CD14-positive monocyte (primary cell): ENCODE results near the gene GALNT12. TPM values are rescaled to one million over a fixed set of nuclear protein-coding genes. Genes with fewer than 3 reads are reported as not detected.

Source experiments
- DNase-seq, 3 donors: peaks; one replicate each; pipeline ENCODE4 v3.0.0-alpha.2; 2011 to 2022
- H2AFZ ChIP-seq: 2 replicates; pipeline ENCODE4 v1.6.0; 2012; ENCODE audit warnings: mild to moderate bottlenecking, low read depth, low read length, inconsistent platforms; ENCODE audit not compliant: insufficient read depth, poor library complexity, severe bottlenecking
- H3K27ac ChIP-seq, 2 donors: 1 replicate in 1 of 2; 2 replicates in 1 of 2; pipeline ENCODE4 v1.5.1; 2012 to 2013; ENCODE audit warnings: low read length in 2 of 2, control low read depth in 1 of 2, inconsistent platforms in 1 of 2, low read depth in 1 of 2, mild to moderate bottlenecking in 1 of 2
- H3K27me3 ChIP-seq, 2 donors: one replicate each; pipeline versions ENCODE4 v1.6.0 to v1.6.1; 2011 to 2013; ENCODE audit warnings: low read length in 2 of 2; ENCODE audit not compliant: control insufficient read depth in 2 of 2, insufficient read depth in 2 of 2
- H3K36me3 ChIP-seq, 2 donors: replicated peaks in 1 of 2; 1 replicate in 1 of 2; 2 replicates in 1 of 2; pipeline versions ENCODE4 v1.5.1 to v1.6.1; 2012 to 2013; ENCODE audit warnings: low read length in 2 of 2, control low read depth in 1 of 2, inconsistent platforms in 1 of 2, mild to moderate bottlenecking in 1 of 2; ENCODE audit not compliant: insufficient read depth in 2 of 2, control insufficient read depth in 1 of 2
- H3K4me1 ChIP-seq, 2 donors: 1 replicate in 1 of 2; 2 replicates in 1 of 2; pipeline versions ENCODE4 v1.5.1 to v1.6.1; 2012 to 2013; ENCODE audit warnings: low read length in 2 of 2, control low read depth in 1 of 2, inconsistent platforms in 1 of 2, mild to moderate bottlenecking in 1 of 2, moderate library complexity in 1 of 2; ENCODE audit not compliant: insufficient read depth in 2 of 2, control insufficient read depth in 1 of 2
- H3K4me2 ChIP-seq: replicated peaks from 2 replicates; pipeline ENCODE3; 2012; ENCODE audit warnings: low read length, moderate library complexity, mild to moderate bottlenecking; ENCODE audit not compliant: poor library complexity, severe bottlenecking; ENCODE audit errors: extremely low read depth
- H3K4me3 ChIP-seq, 3 experiments: fragments of 200-600 bp in 1 of 3; sonication (generic) in 1 of 3; replicated peaks in 1 of 3; 1 replicate in 2 of 3; 2 replicates in 1 of 3; pipeline ENCODE4 v1.5.1; 2011 to 2013; ENCODE audit warnings: low read length in 3 of 3, mild to moderate bottlenecking in 3 of 3, control low read depth in 2 of 3, low read depth in 2 of 3, inconsistent platforms in 1 of 3, moderate library complexity in 1 of 3
- H3K79me2 ChIP-seq: 2 replicates; pipeline ENCODE4 v1.6.0; 2012; ENCODE audit warnings: mild to moderate bottlenecking, control low read depth, inconsistent platforms, low read length, moderate library complexity; ENCODE audit not compliant: insufficient read depth
- H3K9ac ChIP-seq: 2 replicates; pipeline ENCODE4 v1.6.0; 2017; ENCODE audit warnings: low read length, mild to moderate bottlenecking; ENCODE audit not compliant: insufficient read depth, poor library complexity, severe bottlenecking
- H3K9me3 ChIP-seq, 2 donors: replicated peaks in 1 of 2; 1 replicate in 1 of 2; 2 replicates in 1 of 2; pipeline versions ENCODE4 v1.5.1 to v1.6.1; 2012 to 2013; ENCODE audit warnings: low read length in 2 of 2, control low read depth in 1 of 2; ENCODE audit not compliant: control insufficient read depth in 1 of 2, insufficient read depth in 1 of 2
- H4K20me1 ChIP-seq: 2 replicates; pipeline ENCODE4 v1.6.0; 2012; ENCODE audit warnings: mild to moderate bottlenecking, low read length, control low read depth, moderate library complexity; ENCODE audit not compliant: insufficient read depth
- H3K27ac Mint-ChIP-seq, 7 donors: one replicate each; pipeline ENCODE4 v1.8.0; 2020; ENCODE audit warnings: mild to moderate bottlenecking in 7 of 7, mixed read lengths in 7 of 7, moderate library complexity in 6 of 7, inconsistent platforms in 2 of 7
- H3K27me3 Mint-ChIP-seq, 3 donors: one replicate each; pipeline ENCODE4 v1.8.0; 2021 to 2022; ENCODE audit warnings: low read depth in 3 of 3, mild to moderate bottlenecking in 3 of 3, mixed read lengths in 3 of 3, moderate library complexity in 3 of 3, inconsistent platforms in 1 of 3
- H3K36me3 Mint-ChIP-seq, 2 donors: one replicate each; pipeline ENCODE4 v1.8.0; 2020; ENCODE audit warnings: mixed read lengths in 2 of 2, inconsistent platforms in 1 of 2, mild to moderate bottlenecking in 1 of 2
- H3K4me1 Mint-ChIP-seq: one replicate; pipeline ENCODE4 v1.8.0; 2020; ENCODE audit warnings: mild to moderate bottlenecking, mixed read lengths
- H3K4me3 Mint-ChIP-seq, 2 donors: one replicate each; pipeline ENCODE4 v1.8.0; 2020; ENCODE audit warnings: mild to moderate bottlenecking in 2 of 2, mixed read lengths in 2 of 2, moderate library complexity in 1 of 2
- H3K9me3 Mint-ChIP-seq, 7 donors: one replicate each; pipeline ENCODE4 v1.8.0; 2020 to 2022; ENCODE audit warnings: mixed read lengths in 7 of 7, mild to moderate bottlenecking in 6 of 7, moderate library complexity in 6 of 7, inconsistent platforms in 2 of 7
- WGBS: methylation state at CpG from one replicate; pipeline ENCODE4 v1.1.5; 2013; ENCODE audit warnings: missing lambda C conversion rate; ENCODE audit not compliant: insufficient coverage; 5-methylcytosine and 5-hydroxymethylcytosine counted together
- intact Hi-C, 2 donors: fragments of 100-400 bp; cut with micrococcal nuclease; formaldehyde crosslinking; loops; one replicate each; pipeline versions ENCODE4 v1.15.0 to v1.15.1; 2023
- polyA plus RNA-seq, 3 donors: library from polyadenylated mRNA; depleted of rRNA in 1 of 3; unstranded in 2 of 3; stranded (reverse) in 1 of 3; fragments of 300-500 nt in 2 of 3; fragments of >200 nt in 1 of 3; fragmentation: Illumina TruSeq in 2 of 3; gene quantifications; 1 replicate in 2 of 3; 2 replicates in 1 of 3; pipeline ENCODE4 v1.2.3, GENCODE V29; 2012 to 2021
- TF ChIP-seq, protein P1 (sequence below): fragments of 200-600 bp; IDR thresholded peaks from one replicate; pipeline ENCODE4 v1.8.0; 2022; ENCODE audit warnings: antibody characterized with exemption, mild to moderate bottlenecking

The GALNT12 gene
- polyA plus RNA-seq, 3 donors = 0.16 TPM; not detected in 2

DNA sequence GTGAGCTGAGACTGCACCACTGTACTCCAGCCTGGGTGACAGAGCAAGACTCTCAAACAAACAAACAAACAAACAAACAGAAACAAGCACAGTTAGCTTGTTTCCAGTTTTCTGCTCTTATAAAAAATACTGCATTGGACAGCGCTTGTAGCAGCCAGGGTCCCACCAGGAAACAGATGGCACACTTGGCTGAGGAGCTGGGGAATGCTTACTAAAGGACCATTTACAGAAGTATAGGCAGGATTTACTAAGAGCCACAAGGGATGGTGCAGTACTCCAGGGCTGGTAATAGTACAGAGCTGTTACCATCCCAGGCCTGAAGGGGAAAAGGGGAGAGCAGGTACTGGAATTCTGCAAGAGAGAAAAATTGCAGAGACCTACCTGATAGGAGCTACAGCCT is 5.9 kb upstream of the GALNT12 start:
- Histone ChIP-seq H3K27ac (no peak overlapping the region), H3K79me2 (no peaks in the 10 kb centered on the region), H3K4me1 (peaks cover 4 to 9% of the 10 kb centered on the region in 2 donors), H3K9me3 (peaks cover 10 to 12% of the 10 kb centered on the region in 2 donors), H3K4me2 (no peak overlapping the region), H2AFZ (no peak overlapping the region), H4K20me1 (no peaks in the 10 kb centered on the region), H3K27me3 (peaks cover 13 to 24% of the 10 kb centered on the region in 2 donors), H3K36me3 (no peaks in the 10 kb centered on the region), H3K9ac (no peak overlapping the region), H3K4me3 (no peak overlapping the region)
- Mint-ChIP-seq H3K4me3 (no peak overlapping the region), H3K4me1 (peaks cover 15% of the 10 kb centered on the region), H3K9me3 (peaks cover 3 to 21% (median 17%) of the 10 kb centered on the region in 7 donors), H3K27ac (no peak overlapping the region), H3K27me3 (peaks cover 20 to 44% (median 29%) of the 10 kb centered on the region in 3 donors), H3K36me3 (no peaks in the 10 kb centered on the region)
- intact Hi-C loops = no loop called here
- no peak for DNase-seq
- no CpG with 5 or more reads among the region's 1 CpG for WGBS
- TF ChIP-seq, protein P1, sequence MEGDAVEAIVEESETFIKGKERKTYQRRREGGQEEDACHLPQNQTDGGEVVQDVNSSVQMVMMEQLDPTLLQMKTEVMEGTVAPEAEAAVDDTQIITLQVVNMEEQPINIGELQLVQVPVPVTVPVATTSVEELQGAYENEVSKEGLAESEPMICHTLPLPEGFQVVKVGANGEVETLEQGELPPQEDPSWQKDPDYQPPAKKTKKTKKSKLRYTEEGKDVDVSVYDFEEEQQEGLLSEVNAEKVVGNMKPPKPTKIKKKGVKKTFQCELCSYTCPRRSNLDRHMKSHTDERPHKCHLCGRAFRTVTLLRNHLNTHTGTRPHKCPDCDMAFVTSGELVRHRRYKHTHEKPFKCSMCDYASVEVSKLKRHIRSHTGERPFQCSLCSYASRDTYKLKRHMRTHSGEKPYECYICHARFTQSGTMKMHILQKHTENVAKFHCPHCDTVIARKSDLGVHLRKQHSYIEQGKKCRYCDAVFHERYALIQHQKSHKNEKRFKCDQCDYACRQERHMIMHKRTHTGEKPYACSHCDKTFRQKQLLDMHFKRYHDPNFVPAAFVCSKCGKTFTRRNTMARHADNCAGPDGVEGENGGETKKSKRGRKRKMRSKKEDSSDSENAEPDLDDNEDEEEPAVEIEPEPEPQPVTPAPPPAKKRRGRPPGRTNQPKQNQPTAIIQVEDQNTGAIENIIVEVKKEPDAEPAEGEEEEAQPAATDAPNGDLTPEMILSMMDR = no peak

DNA sequence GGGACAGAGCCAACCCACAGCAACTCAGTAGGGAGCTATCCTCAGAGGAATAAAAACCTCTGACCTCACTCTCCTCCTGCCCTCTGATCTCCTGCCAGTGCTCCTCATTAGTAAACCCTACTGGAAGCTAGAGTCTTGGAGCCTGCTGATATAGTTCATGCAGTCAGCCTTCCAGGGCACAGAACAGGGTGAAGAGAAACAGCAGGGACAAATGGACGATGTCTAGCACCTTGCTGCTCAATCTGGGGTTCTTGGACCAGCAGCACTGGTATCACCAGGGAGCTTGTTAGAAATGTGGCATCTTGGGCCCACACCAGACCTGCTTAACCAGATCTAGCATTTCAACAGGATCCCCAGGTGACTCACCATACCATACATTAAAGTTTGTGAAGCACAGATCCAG is 5.5 kb upstream of the GALNT12 start:
- no peaks in the 10 kb centered on the region for H4K20me1 ChIP-seq
- H3K27me3 ChIP-seq = peaks cover 17 to 28% of the 10 kb centered on the region in 2 donors
- Mint-ChIP-seq H3K9me3 (peaks cover 3 to 21% (median 17%) of the 10 kb centered on the region in 7 donors), H3K4me3 (no peak overlapping the region), H3K27me3 (peaks cover 23 to 44% (median 30%) of the 10 kb centered on the region in 3 donors), H3K27ac (no peak overlapping the region), H3K36me3 (peaks cover 0 to 1% of the 10 kb centered on the region in 2 donors), H3K4me1 (peaks cover 16% of the 10 kb centered on the region)
- no peak overlapping the region for H3K4me2 ChIP-seq
- intact Hi-C loops = no loop called here
- peaks cover 10 to 12% of the 10 kb centered on the region in 2 donors for H3K9me3 ChIP-seq
- H3K4me3 ChIP-seq = no peak overlapping the region
- 100% methylated on average over 1 of the region's 1 CpG for WGBS
- H3K36me3 ChIP-seq = no peaks in the 10 kb centered on the region
- TF ChIP-seq, protein P1 = no peak
- no peaks in the 10 kb centered on the region for H3K79me2 ChIP-seq
- DNase-seq = no peak
- no peak overlapping the region for H3K9ac ChIP-seq
- H3K27ac ChIP-seq = no peak overlapping the region
- H2AFZ ChIP-seq = no peak overlapping the region
- peaks cover 0 to 9% of the 10 kb centered on the region in 2 donors for H3K4me1 ChIP-seq
